Fibroblast of villous mesenchyme (primary cell): ENCODE data around the gene PMAIP1. TPM values are rescaled to one million over a fixed set of nuclear protein-coding genes. Genes with fewer than 3 reads are reported as not detected.

Source experiments
- DNase-seq: peaks from one replicate; pipeline ENCODE4 v3.0.0-alpha.2; 2010; ENCODE audit warnings: low read depth
- H3K4me3 ChIP-seq: 2 replicates; pipeline ENCODE4 v1.5.1; 2011; ENCODE audit warnings: low read depth, mild to moderate bottlenecking, low read length
- total RNA-seq: library from RNA; depleted of rRNA; stranded (reverse); fragments of >200 nt; gene quantifications from 2 replicates; pipeline ENCODE4 v1.2.3, GENCODE V29; 2012
- TF ChIP-seq, protein P1 (sequence below): IDR thresholded peaks from 2 replicates; pipeline ENCODE4 v1.5.1; 2012; ENCODE audit warnings: low read depth, mild to moderate bottlenecking, low read length; ENCODE audit not compliant: insufficient read depth

Gene PMAIP1
- total RNA-seq, 1 donor = 25.5 TPM

DNA sequence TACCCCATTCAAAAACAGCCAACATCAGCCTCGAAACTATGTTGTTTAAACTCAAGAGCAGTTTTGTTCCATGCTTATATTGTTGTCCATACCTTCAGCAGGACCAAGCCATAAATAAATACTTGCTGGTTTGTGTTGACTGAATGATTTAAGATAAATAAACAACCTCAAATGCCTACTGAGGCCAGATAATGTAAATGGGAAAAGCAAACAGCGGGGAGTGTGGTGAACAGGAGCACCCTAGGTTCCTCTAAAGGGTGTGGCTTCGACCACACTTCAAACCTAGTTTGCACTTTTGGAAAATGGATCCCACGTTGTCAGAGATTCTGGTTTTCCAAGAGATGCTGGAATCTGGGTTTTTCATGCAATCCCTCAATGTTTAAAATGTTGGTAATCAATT lies 1.7 kb upstream of the PMAIP1 start:
- no peak for DNase-seq
- H3K4me3 ChIP-seq = no peak overlapping the region
- TF ChIP-seq, protein P1, sequence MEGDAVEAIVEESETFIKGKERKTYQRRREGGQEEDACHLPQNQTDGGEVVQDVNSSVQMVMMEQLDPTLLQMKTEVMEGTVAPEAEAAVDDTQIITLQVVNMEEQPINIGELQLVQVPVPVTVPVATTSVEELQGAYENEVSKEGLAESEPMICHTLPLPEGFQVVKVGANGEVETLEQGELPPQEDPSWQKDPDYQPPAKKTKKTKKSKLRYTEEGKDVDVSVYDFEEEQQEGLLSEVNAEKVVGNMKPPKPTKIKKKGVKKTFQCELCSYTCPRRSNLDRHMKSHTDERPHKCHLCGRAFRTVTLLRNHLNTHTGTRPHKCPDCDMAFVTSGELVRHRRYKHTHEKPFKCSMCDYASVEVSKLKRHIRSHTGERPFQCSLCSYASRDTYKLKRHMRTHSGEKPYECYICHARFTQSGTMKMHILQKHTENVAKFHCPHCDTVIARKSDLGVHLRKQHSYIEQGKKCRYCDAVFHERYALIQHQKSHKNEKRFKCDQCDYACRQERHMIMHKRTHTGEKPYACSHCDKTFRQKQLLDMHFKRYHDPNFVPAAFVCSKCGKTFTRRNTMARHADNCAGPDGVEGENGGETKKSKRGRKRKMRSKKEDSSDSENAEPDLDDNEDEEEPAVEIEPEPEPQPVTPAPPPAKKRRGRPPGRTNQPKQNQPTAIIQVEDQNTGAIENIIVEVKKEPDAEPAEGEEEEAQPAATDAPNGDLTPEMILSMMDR = no peak

- TF ChIP-seq, protein P1 = no peak
- peak overlapping the region; percentile 80 for H3K4me3 ChIP-seq
- DNase-seq = no peak
Observed at GRCh38 chr18:59898609-59899297, 1.0 kb upstream of the PMAIP1 start.

DNA sequence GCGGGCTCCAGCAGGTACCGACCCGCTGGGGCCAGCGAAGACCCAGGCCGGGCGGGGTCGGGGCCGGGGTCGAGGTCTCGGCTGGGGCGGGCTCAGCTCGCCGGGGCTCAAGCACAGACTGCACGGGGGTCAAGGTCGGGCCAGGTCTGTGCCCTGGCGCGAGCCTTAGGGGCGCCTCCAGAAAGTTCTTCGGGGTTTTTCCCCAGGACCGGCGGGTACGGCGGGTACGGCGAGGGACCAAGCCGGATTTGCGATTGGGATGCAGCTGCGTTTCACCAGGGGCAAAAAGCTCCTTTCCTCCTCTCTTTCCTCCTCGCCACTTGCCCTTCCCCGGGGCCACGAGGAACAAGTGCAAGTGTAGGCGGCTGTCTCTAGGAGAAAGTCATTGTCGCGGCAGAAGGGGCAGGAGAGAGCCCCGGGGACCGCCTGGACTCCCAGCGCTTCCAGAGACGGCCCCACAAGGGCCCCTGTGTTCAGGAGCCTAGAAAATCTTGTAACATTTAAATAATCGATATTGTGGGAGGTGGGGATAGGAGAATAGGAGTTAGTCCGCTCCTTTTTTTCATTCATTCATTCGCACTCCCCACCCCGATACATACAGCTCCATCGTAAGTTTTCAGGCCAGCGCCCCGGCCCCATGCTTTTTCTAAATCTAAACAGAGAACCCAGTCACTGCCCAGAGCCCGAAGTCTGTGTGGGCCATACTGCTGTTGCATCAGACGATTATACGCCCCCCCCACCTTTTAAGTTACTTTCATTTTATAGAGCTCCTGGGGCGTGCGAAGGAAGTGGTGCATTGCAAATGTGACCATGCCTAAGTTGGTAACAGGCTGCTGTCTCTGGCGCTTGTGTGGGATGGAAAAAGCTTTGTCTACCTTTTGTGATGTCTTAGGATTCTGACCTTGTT lies 679 bp downstream of the PMAIP1 start:
- peak; percentile 92 for DNase-seq
- TF ChIP-seq, protein P1 = no peak
- H3K4me3 ChIP-seq = peak overlapping the region; percentile 80

- peak; percentile 79 for DNase-seq
- TF ChIP-seq, protein P1 = no peak
- peak overlapping the region; percentile 80 for H3K4me3 ChIP-seq
Observed at GRCh38 chr18:59902131-59902992, 2.6 kb downstream of the PMAIP1 start.

- DNase-seq = no peak
- H3K4me3 ChIP-seq = peak overlapping the region; percentile 80
- TF ChIP-seq, protein P1 = no peak
Observed at GRCh38 chr18:59902993-59903610, 3.3 kb downstream of the PMAIP1 start.

DNA sequence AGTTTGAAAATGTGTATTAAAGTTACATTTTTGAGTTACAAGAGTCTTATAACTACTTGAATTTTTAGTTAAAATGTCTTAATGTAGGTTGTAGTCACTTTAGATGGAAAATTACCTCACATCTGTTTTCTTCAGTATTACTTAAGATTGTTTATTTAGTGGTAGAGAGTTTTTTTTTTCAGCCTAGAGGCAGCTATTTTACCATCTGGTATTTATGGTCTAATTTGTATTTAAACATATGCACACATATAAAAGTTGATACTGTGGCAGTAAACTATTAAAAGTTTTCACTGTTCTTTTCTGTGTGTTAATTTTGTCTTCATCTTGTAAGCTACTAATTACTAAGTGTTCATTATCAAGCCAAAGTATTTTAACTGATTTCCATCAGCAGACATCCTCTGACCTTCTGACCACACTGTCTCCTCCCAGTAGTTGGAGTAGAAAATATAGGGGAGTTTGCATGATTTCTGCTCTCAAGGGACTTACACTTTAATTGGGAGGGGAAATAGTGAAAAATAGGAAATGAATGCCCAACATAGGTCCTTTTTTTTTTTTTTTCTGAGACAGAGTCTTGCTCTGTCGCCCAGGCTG lies 4.3 kb downstream of the PMAIP1 start:
- no peak overlapping the region for H3K4me3 ChIP-seq
- DNase-seq = peak; percentile 84
- TF ChIP-seq, protein P1 = no peak
